GM12878 (cell line): Measurements from ENCODE around the gene MAFG. TPM values are rescaled to one million over a fixed set of nuclear protein-coding genes. Genes with fewer than 3 reads are reported as not detected.

Experiments
- ASH2L ChIP-seq: fragments of 300-600, 200-600 bp; sonication (generic); IDR thresholded peaks from 2 replicates; pipeline ENCODE4 v1.6.1; 2017; ENCODE audit warnings: low read depth, mild to moderate bottlenecking, borderline replicate concordance
- BCL11A ChIP-seq: IDR thresholded peaks from 2 replicates; pipeline ENCODE4 v1.6.1; 2011; ENCODE audit warnings: low read depth, low read length
- CREM ChIP-seq: IDR thresholded peaks from 2 replicates; pipeline ENCODE4 v1.6.1; 2014; ENCODE audit warnings: antibody characterized with exemption, low read depth
- EGR1 ChIP-seq, 2 experiments: IDR thresholded peaks; 1 replicate in 1 of 2; 2 replicates in 1 of 2; pipeline ENCODE4 v1.6.1; 2011 to 2012; ENCODE audit warnings: low read depth in 2 of 2, low read length in 2 of 2, borderline replicate concordance in 1 of 2, mild to moderate bottlenecking in 1 of 2, moderate library complexity in 1 of 2
- EP300 ChIP-seq, 2 experiments: fragments of 150-350 bp in 1 of 2; IDR thresholded peaks; 2 replicates each; pipeline ENCODE4 v1.6.1; 2011 to 2012; ENCODE audit warnings: low read depth in 2 of 2, low read length in 2 of 2, borderline replicate concordance in 1 of 2, improper control_type of control experiment in 1 of 2, inconsistent platforms in 1 of 2; ENCODE audit not compliant: control insufficient read depth in 1 of 2
- LARP7 ChIP-seq: fragments of 450-650 bp; IDR thresholded peaks from 2 replicates; pipeline ENCODE4 v1.6.1; 2017; ENCODE audit warnings: mild to moderate bottlenecking
- MEF2B ChIP-seq: fragments of 450-650 bp; IDR thresholded peaks from 2 replicates; pipeline ENCODE4 v1.6.1; 2018; ENCODE audit warnings: mild to moderate bottlenecking, moderate library complexity; ENCODE audit not compliant: partially characterized antibody, poor library complexity, severe bottlenecking
- NR2F1 ChIP-seq: fragments of 450-650 bp; conservative IDR thresholded peaks from 2 replicates; pipeline ENCODE4 v1.6.1; 2017; ENCODE audit warnings: mild to moderate bottlenecking
- POLR2AphosphoS5 ChIP-seq: IDR thresholded peaks from 2 replicates; pipeline ENCODE4 v1.6.1; 2011; ENCODE audit warnings: mild to moderate bottlenecking, low read length, inconsistent platforms
- RCOR1 ChIP-seq: conservative IDR thresholded peaks from 2 replicates; pipeline ENCODE4 v1.6.1; 2012; ENCODE audit warnings: low read depth, low read length, improper control_type of control experiment
- SUZ12 ChIP-seq: fragments of 200-600 bp; sonication (generic); IDR thresholded peaks from one replicate; pipeline ENCODE4 v1.6.1; 2018; ENCODE audit warnings: antibody characterized with exemption, mild to moderate bottlenecking; ENCODE audit not compliant: unreplicated experiment
- YY1 ChIP-seq: IDR thresholded peaks from 2 replicates; pipeline ENCODE4 v1.6.1; 2011; ENCODE audit warnings: low read depth, mild to moderate bottlenecking, low read length
- ZNF207 ChIP-seq: fragments of 450-650 bp; IDR thresholded peaks from 2 replicates; pipeline ENCODE4 v1.6.1; 2014; ENCODE audit warnings: antibody characterized with exemption, mild to moderate bottlenecking, borderline replicate concordance
- polyA plus RNA-seq, 11 experiments: library from polyadenylated mRNA; depleted of rRNA in 4 of 11; unstranded in 6 of 11; stranded (reverse) in 5 of 11; fragments of >200 nt; fragmentation: Nextera tagmentation in 4 of 11; fragmentation: Illumina TruSeq in 1 of 11; extraction: Ambion mirVana in 4 of 11; extraction: Trizol in 1 of 11; gene quantifications; 1 replicate in 1 of 11; 2 replicates in 10 of 11; pipeline versions ENCODE4 v1.2.1 to v1.2.3, GENCODE V29; 2011 to 2016; ENCODE audit warnings: inconsistent platforms in 2 of 11, missing spikeins in 2 of 11, low read depth in 1 of 11
- total RNA-seq, 4 experiments: library from RNA; depleted of rRNA in 3 of 4; stranded (reverse); fragments of >200 nt in 3 of 4; fragmentation: Illumina TruSeq in 1 of 4; extraction: Trizol in 1 of 4; gene quantifications; 2 replicates each; pipeline versions ENCODE4 v1.2.1 to v1.2.3, GENCODE V29; 2013 to 2021
- TF ChIP-seq, protein P1 (sequence below): fragments of 450-650 bp; formaldehyde crosslinking; IDR thresholded peaks from 2 replicates; pipeline ENCODE4 v1.5.0; 2022; ENCODE audit warnings: mild to moderate bottlenecking, missing genetic modification characterization
- TF ChIP-seq, protein P2 (sequence below): fragments of 450-650 bp; IDR thresholded peaks from 2 replicates; pipeline ENCODE4 v1.6.1; 2017; ENCODE audit warnings: mild to moderate bottlenecking
- TF ChIP-seq, protein P3 (sequence below): fragments of 150-350 bp; IDR thresholded peaks from 2 replicates; pipeline ENCODE4 v1.6.1; 2014; ENCODE audit warnings: mild to moderate bottlenecking, low read depth, low read length
- TF ChIP-seq, protein P4 (sequence below): fragments of 450-650 bp; IDR thresholded peaks from 2 replicates; pipeline ENCODE4 v1.6.1; 2016; ENCODE audit warnings: mild to moderate bottlenecking
- TF ChIP-seq, protein P5 (sequence below): fragments of 450-650 bp; IDR thresholded peaks from 2 replicates; pipeline ENCODE4 v1.6.1; 2018; ENCODE audit warnings: mild to moderate bottlenecking, low read depth, moderate library complexity; ENCODE audit not compliant: partially characterized antibody

Gene MAFG
- total and polyA plus RNA-seq, 10 of the 15 experiments (the other 5 are each of a cell fraction or from before 2014, with no cell fraction given) = 0.48 to 20.1 (median 7.6) TPM

DNA sequence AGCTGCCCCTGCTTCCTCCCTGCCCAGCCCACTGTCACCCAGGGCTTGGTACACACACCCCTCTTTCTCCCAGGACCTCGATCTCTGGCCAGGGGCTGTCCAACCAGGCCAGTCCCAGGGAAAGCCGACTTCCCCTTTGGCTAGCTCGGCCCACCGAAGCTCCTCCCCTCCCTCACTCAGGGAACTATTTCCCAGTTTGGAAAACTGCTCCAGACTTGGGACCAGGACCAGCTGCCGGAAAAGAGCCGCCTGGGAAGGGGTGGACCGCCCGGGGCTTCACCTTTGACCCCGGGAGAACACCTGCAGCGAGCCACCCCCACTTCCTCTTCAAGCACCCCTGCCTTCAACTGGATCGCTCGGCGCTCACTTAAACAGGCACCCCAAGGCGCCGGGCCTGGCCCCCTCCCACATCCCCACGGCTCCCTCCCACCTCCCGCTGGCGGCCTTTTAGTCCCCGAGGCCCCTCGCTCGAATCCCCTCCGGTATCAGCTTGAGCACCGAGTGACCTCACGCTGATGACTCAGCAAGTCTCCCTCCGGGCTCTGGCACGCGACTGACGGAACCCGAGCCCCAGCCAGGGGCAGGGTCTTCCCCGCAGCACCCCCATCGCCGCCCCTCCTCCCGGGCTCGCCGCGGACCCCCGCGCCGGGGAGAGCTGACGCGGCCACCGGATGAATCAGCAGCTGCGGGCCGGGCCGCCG is 934 bp downstream of the MAFG start (continued):
- TF ChIP-seq, protein P1, sequence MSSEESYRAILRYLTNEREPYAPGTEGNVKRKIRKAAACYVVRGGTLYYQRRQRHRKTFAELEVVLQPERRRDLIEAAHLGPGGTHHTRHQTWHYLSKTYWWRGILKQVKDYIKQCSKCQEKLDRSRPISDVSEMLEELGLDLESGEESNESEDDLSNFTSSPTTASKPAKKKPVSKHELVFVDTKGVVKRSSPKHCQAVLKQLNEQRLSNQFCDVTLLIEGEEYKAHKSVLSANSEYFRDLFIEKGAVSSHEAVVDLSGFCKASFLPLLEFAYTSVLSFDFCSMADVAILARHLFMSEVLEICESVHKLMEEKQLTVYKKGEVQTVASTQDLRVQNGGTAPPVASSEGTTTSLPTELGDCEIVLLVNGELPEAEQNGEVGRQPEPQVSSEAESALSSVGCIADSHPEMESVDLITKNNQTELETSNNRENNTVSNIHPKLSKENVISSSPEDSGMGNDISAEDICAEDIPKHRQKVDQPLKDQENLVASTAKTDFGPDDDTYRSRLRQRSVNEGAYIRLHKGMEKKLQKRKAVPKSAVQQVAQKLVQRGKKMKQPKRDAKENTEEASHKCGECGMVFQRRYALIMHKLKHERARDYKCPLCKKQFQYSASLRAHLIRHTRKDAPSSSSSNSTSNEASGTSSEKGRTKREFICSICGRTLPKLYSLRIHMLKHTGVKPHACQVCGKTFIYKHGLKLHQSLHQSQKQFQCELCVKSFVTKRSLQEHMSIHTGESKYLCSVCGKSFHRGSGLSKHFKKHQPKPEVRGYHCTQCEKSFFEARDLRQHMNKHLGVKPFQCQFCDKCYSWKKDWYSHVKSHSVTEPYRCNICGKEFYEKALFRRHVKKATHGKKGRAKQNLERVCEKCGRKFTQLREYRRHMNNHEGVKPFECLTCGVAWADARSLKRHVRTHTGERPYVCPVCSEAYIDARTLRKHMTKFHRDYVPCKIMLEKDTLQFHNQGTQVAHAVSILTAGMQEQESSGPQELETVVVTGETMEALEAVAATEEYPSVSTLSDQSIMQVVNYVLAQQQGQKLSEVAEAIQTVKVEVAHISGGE (CRISPR knock-in tag) = no peak
- TF ChIP-seq CREM (peak; percentile 10; the same call in 1 of the 2 replicates), BCL11A (no peak), LARP7 (no peak), SUZ12 (no peak), ASH2L (no peak), EGR1 (IDR thresholded peaks at IDR 0.05; ENCODE audit: borderline replicate concordance in 1 of 2, low read depth in 2 of 2, low read length in 2 of 2) (peak in 1 of 2 experiments; percentile 36; a peak in 1 of 3 replicates), EP300 (IDR thresholded peaks at IDR 0.05; ENCODE audit: borderline replicate concordance in 1 of 2, control insufficient read depth in 1 of 2, low read depth in 2 of 2, low read length in 2 of 2) (no peak), YY1 (no peak), NR2F1 (peak; percentile 98), ZNF207 (no peak), RCOR1 (no peak), MEF2B (no peak), POLR2AphosphoS5 (no peak)
- TF ChIP-seq, protein P2, sequence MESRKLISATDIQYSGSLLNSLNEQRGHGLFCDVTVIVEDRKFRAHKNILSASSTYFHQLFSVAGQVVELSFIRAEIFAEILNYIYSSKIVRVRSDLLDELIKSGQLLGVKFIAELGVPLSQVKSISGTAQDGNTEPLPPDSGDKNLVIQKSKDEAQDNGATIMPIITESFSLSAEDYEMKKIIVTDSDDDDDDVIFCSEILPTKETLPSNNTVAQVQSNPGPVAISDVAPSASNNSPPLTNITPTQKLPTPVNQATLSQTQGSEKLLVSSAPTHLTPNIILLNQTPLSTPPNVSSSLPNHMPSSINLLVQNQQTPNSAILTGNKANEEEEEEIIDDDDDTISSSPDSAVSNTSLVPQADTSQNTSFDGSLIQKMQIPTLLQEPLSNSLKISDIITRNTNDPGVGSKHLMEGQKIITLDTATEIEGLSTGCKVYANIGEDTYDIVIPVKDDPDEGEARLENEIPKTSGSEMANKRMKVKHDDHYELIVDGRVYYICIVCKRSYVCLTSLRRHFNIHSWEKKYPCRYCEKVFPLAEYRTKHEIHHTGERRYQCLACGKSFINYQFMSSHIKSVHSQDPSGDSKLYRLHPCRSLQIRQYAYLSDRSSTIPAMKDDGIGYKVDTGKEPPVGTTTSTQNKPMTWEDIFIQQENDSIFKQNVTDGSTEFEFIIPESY = no peak
- TF ChIP-seq, protein P3, sequence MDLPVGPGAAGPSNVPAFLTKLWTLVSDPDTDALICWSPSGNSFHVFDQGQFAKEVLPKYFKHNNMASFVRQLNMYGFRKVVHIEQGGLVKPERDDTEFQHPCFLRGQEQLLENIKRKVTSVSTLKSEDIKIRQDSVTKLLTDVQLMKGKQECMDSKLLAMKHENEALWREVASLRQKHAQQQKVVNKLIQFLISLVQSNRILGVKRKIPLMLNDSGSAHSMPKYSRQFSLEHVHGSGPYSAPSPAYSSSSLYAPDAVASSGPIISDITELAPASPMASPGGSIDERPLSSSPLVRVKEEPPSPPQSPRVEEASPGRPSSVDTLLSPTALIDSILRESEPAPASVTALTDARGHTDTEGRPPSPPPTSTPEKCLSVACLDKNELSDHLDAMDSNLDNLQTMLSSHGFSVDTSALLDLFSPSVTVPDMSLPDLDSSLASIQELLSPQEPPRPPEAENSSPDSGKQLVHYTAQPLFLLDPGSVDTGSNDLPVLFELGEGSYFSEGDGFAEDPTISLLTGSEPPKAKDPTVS = no peak
- TF ChIP-seq, protein P4, sequence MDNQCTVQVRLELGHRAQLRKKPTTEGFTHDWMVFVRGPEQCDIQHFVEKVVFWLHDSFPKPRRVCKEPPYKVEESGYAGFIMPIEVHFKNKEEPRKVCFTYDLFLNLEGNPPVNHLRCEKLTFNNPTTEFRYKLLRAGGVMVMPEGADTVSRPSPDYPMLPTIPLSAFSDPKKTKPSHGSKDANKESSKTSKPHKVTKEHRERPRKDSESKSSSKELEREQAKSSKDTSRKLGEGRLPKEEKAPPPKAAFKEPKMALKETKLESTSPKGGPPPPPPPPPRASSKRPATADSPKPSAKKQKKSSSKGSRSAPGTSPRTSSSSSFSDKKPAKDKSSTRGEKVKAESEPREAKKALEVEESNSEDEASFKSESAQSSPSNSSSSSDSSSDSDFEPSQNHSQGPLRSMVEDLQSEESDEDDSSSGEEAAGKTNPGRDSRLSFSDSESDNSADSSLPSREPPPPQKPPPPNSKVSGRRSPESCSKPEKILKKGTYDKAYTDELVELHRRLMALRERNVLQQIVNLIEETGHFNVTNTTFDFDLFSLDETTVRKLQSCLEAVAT = peak; percentile 91
- TF ChIP-seq, protein P5, sequence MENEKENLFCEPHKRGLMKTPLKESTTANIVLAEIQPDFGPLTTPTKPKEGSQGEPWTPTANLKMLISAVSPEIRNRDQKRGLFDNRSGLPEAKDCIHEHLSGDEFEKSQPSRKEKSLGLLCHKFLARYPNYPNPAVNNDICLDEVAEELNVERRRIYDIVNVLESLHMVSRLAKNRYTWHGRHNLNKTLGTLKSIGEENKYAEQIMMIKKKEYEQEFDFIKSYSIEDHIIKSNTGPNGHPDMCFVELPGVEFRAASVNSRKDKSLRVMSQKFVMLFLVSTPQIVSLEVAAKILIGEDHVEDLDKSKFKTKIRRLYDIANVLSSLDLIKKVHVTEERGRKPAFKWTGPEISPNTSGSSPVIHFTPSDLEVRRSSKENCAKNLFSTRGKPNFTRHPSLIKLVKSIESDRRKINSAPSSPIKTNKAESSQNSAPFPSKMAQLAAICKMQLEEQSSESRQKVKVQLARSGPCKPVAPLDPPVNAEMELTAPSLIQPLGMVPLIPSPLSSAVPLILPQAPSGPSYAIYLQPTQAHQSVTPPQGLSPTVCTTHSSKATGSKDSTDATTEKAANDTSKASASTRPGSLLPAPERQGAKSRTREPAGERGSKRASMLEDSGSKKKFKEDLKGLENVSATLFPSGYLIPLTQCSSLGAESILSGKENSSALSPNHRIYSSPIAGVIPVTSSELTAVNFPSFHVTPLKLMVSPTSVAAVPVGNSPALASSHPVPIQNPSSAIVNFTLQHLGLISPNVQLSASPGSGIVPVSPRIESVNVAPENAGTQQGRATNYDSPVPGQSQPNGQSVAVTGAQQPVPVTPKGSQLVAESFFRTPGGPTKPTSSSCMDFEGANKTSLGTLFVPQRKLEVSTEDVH = no peak
